ENCODE measurements around the gene EIF2S2. TPM values are rescaled to one million over a fixed set of nuclear protein-coding genes. Genes with fewer than 3 reads are reported as not detected.

Gene EIF2S2
- total RNA-seq, 1 experiment from 2014 or later, result 121 TPM

DNA sequence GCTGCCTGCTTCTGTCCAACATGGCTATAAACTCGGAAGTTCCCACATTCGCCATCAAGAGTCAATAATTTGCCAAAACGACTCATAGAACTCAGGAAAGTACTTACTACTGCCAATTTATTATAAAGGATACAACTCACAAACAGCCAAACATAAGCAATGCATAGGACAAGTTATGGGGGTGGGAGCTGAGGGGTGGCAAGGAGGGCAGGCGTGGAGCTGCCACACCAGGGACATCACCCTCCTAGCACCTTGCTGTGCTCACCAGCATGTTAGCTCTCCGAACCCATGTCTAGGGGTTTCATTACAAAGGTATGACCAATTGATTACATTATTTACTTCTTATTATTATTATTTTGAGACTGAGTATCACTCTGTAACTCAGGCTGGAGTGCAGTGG, 12.4 kb downstream of the EIF2S2 start:
- no peaks in the 10 kb centered on the region for H3K9me2 ChIP-seq (ENCODE audit: insufficient read depth)
- no TSS peak for BruUV-seq (replicated peaks)
- no peak overlapping the region for H3K9ac ChIP-seq (ENCODE audit: low read length)
- POLR2A ChIA-PET, result interaction anchor here (1.6 kb wide), 1 partner anchor 13 kb away, joined by 6 read pairs; the partner anchor contains the start of gene EIF2S2
- CTCF ChIA-PET, result no interaction called here
- no peak overlapping the region for H3K4me2 ChIP-seq (ENCODE audit: low read length)
- no peaks in the 10 kb centered on the region for H3K4me1 ChIP-seq (ENCODE audit: control insufficient read depth in 1 of 2, insufficient read depth in 2 of 2, low read length in 2 of 2)
- H3K9me3 ChIP-seq (ENCODE audit: control insufficient read depth in 1 of 2, insufficient read depth in 1 of 2, low read depth in 1 of 2, low read length in 2 of 2), result no peaks in the 10 kb centered on the region
- no peak overlapping the region for H3K4me3 ChIP-seq (replicated peaks in 1 of 2; ENCODE audit: low read depth in 1 of 2, low read length in 2 of 2)
- intact Hi-C loops (cut with micrococcal nuclease), result no loop called here
- RAD21 ChIA-PET (ENCODE audit: low non-redundant PET in 1 of 2, low total read pairs in 2 of 2, uncharacterized antibody in 2 of 2, unreplicated experiment in 2 of 2), result no interaction called here
- DNase-seq (ENCODE audit: low read depth, low spot score) (no peak), ATAC-seq (no peak)
- no peak overlapping the region for H2AFZ ChIP-seq (ENCODE audit: low read depth, low read length, poor library complexity, severe bottlenecking)
- TF ChIP-seq POLR2A (IDR thresholded peaks at IDR 0.05; ENCODE audit: borderline replicate concordance, extremely low read depth, insufficient read depth, insufficient read length) (no peak), YY1 (IDR thresholded peaks at IDR 0.05; ENCODE audit: extremely low read depth, insufficient replicate concordance, low read depth, low read length) (no peak), ATF3 (IDR thresholded peaks at IDR 0.05) (no peak), RAD21 (IDR thresholded peaks at IDR 0.05; ENCODE audit: low read depth) (no peak), SIN3A (IDR thresholded peaks at IDR 0.05; ENCODE audit: low read depth) (no peak), EGR1 (IDR thresholded peaks at IDR 0.05; ENCODE audit: low read depth) (no peak), TCF7L2 (IDR thresholded peaks at IDR 0.05; ENCODE audit: borderline replicate concordance, extremely low read depth, insufficient read depth, insufficient read length) (no peak), SP1 (IDR thresholded peaks at IDR 0.05; ENCODE audit: low read depth) (no peak), EZH2phosphoT487 (IDR thresholded peaks at IDR 0.05; ENCODE audit: borderline replicate concordance) (no peak)
- H3K27ac ChIP-seq (ENCODE audit: low read depth, low read length), result no peak overlapping the region
- H4K20me1 ChIP-seq (ENCODE audit: insufficient read depth), result peaks cover 26% of the 10 kb centered on the region; the same call in 1 of the 2 replicates
- peaks cover 100% of the 10 kb centered on the region for H3K79me2 ChIP-seq (ENCODE audit: insufficient read depth, low read length)
- peaks cover 68 to 71% of the 10 kb centered on the region in 2 experiments for H3K36me3 ChIP-seq (ENCODE audit: control insufficient read depth in 1 of 2, insufficient read depth in 2 of 2, low read length in 2 of 2)
- no peaks in the 10 kb centered on the region for H3K27me3 ChIP-seq (ENCODE audit: insufficient read depth, low read length)

- intact Hi-C loops (cut with micrococcal nuclease), result no loop called here
- Histone ChIP-seq H3K4me1 (ENCODE audit: control insufficient read depth in 1 of 2, insufficient read depth in 2 of 2, low read length in 2 of 2) (no peaks in the 10 kb centered on the region), H3K4me2 (ENCODE audit: low read length) (no peak overlapping the region), H3K4me3 (replicated peaks in 1 of 2; ENCODE audit: low read depth in 1 of 2, low read length in 2 of 2) (no peak overlapping the region), H3K36me3 (ENCODE audit: control insufficient read depth in 1 of 2, insufficient read depth in 2 of 2, low read length in 2 of 2) (peaks cover 71 to 73% of the 10 kb centered on the region in 2 experiments), H3K9me3 (ENCODE audit: control insufficient read depth in 1 of 2, insufficient read depth in 1 of 2, low read depth in 1 of 2, low read length in 2 of 2) (no peaks in the 10 kb centered on the region), H3K79me2 (ENCODE audit: insufficient read depth, low read length) (peaks cover 100% of the 10 kb centered on the region), H2AFZ (ENCODE audit: low read depth, low read length, poor library complexity, severe bottlenecking) (no peak overlapping the region), H4K20me1 (ENCODE audit: insufficient read depth) (peaks cover 27% of the 10 kb centered on the region; the same call in 1 of the 2 replicates), H3K27ac (ENCODE audit: low read depth, low read length) (no peak overlapping the region), H3K9ac (ENCODE audit: low read length) (no peak overlapping the region), H3K9me2 (ENCODE audit: insufficient read depth) (no peaks in the 10 kb centered on the region), H3K27me3 (ENCODE audit: insufficient read depth, low read length) (no peaks in the 10 kb centered on the region)
- DNase-seq (ENCODE audit: low read depth, low spot score) (no peak), ATAC-seq (no peak)
- RAD21 ChIA-PET (ENCODE audit: low non-redundant PET in 1 of 2, low total read pairs in 2 of 2, uncharacterized antibody in 2 of 2, unreplicated experiment in 2 of 2), result no interaction called here
- BruUV-seq (replicated peaks), result no TSS peak
- POLR2A ChIA-PET, result no interaction called here
- CTCF ChIA-PET, result no interaction called here
- no peak for TF ChIP-seq ATF3 (IDR thresholded peaks at IDR 0.05)
- TF ChIP-seq POLR2AphosphoS5 (IDR thresholded peaks at IDR 0.05; ENCODE audit: low read depth, low read length), result no peak
- TF ChIP-seq SIN3A (IDR thresholded peaks at IDR 0.05; ENCODE audit: low read depth), result no peak
- TF ChIP-seq SRF (IDR thresholded peaks at IDR 0.05; ENCODE audit: low read depth), result no peak
- TF ChIP-seq, protein P1, sequence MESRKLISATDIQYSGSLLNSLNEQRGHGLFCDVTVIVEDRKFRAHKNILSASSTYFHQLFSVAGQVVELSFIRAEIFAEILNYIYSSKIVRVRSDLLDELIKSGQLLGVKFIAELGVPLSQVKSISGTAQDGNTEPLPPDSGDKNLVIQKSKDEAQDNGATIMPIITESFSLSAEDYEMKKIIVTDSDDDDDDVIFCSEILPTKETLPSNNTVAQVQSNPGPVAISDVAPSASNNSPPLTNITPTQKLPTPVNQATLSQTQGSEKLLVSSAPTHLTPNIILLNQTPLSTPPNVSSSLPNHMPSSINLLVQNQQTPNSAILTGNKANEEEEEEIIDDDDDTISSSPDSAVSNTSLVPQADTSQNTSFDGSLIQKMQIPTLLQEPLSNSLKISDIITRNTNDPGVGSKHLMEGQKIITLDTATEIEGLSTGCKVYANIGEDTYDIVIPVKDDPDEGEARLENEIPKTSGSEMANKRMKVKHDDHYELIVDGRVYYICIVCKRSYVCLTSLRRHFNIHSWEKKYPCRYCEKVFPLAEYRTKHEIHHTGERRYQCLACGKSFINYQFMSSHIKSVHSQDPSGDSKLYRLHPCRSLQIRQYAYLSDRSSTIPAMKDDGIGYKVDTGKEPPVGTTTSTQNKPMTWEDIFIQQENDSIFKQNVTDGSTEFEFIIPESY (IDR thresholded peaks at IDR 0.05; ENCODE audit: extremely low read depth, insufficient replicate concordance, low read length), result no peak
- no peak for TF ChIP-seq EZH2 (IDR thresholded peaks at IDR 0.05)
- no peak for TF ChIP-seq EGR1 (IDR thresholded peaks at IDR 0.05; ENCODE audit: low read depth)
- no peak for TF ChIP-seq JUND (IDR thresholded peaks at IDR 0.05)
- no peak for TF ChIP-seq CEBPB (IDR thresholded peaks at IDR 0.05; ENCODE audit: low read depth)
- no peak for TF ChIP-seq CTCF (IDR thresholded peaks at IDR 0.05 in 2 of 3, conservative IDR thresholded peaks at IDR 0.05 in 1 of 3; ENCODE audit: borderline replicate concordance in 1 of 3, insufficient read depth in 1 of 3, low read depth in 2 of 3, low read length in 2 of 3)
These were observed 13.5 kb downstream of the EIF2S2 start for GRCh38 chr20:34098570-34098969.

Data from HCT116 (cell line).